ENCODE results near the gene SMYD4. TPM values are rescaled to one million over a fixed set of nuclear protein-coding genes. Genes with fewer than 3 reads are reported as not detected.

Gene SMYD4
- total RNA-seq, 1 donor from 2014 or later: 33.5 TPM

DNA sequence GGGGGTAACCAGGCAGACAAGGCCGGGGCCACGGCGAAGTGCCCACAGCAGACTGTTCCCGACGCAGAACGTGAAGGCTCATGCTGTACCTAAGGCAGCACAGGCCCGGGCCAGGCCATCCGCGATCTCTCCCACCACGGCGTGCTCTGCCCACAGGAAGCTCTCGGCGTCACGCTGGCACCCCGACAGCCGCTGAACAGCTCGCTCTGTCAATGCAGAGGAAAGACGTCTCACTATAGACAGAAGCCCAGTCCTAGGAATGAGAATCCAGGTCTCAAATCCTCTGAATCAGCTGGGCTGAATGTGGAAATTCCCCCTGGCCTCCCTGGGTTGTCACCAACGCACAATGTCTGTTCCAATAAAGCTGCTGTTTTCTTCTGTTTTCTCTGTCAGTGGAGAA, 46.4 kb downstream of the SMYD4 start:
- Mint-ChIP-seq H3K36me3 (ENCODE audit: insufficient read depth) (peaks cover 18% of the 10 kb centered on the region), H3K27ac (peak overlapping the region; percentile 54), H3K4me1 (ENCODE audit: low read depth) (peaks cover 3% of the 10 kb centered on the region), H3K4me3 (ENCODE audit: low read depth) (no peak overlapping the region), H3K27me3 (no peaks in the 10 kb centered on the region), H3K9me3 (ENCODE audit: low read depth) (no peaks in the 10 kb centered on the region)
- TF ChIP-seq, protein P1, sequence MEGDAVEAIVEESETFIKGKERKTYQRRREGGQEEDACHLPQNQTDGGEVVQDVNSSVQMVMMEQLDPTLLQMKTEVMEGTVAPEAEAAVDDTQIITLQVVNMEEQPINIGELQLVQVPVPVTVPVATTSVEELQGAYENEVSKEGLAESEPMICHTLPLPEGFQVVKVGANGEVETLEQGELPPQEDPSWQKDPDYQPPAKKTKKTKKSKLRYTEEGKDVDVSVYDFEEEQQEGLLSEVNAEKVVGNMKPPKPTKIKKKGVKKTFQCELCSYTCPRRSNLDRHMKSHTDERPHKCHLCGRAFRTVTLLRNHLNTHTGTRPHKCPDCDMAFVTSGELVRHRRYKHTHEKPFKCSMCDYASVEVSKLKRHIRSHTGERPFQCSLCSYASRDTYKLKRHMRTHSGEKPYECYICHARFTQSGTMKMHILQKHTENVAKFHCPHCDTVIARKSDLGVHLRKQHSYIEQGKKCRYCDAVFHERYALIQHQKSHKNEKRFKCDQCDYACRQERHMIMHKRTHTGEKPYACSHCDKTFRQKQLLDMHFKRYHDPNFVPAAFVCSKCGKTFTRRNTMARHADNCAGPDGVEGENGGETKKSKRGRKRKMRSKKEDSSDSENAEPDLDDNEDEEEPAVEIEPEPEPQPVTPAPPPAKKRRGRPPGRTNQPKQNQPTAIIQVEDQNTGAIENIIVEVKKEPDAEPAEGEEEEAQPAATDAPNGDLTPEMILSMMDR (IDR thresholded peaks at IDR 0.05; ENCODE audit: unreplicated experiment): no peak
- DNase-seq (ENCODE audit: low spot score, unreplicated experiment): no peak

DNA sequence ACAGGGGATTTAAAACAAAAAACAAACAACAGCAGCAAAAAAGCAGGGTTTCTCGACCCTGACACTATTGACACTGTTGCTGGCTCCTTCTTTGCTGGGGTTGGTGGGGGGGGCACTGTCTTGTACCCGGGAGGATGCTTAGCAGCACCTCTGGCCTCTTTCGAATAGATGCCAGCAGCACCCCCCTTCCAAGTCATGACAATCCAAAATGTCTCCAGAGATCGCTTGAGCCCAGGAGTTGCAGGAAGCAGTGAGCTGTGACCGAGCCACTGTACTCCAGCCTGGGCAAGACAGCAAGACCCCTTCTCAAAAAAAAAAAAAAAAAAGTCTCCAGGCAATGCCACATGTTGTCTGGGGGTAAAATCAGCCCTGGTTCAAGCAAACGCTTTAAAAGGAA, 47.5 kb downstream of the SMYD4 start:
- Mint-ChIP-seq H3K9me3 (ENCODE audit: low read depth) (no peaks in the 10 kb centered on the region), H3K27ac (no peak overlapping the region), H3K27me3 (no peaks in the 10 kb centered on the region), H3K4me3 (ENCODE audit: low read depth) (no peak overlapping the region), H3K36me3 (ENCODE audit: insufficient read depth) (peaks cover 21% of the 10 kb centered on the region), H3K4me1 (ENCODE audit: low read depth) (peaks cover 3% of the 10 kb centered on the region)
- DNase-seq (ENCODE audit: low spot score, unreplicated experiment): no peak
- TF ChIP-seq, protein P1 (IDR thresholded peaks at IDR 0.05; ENCODE audit: unreplicated experiment): no peak

DNA sequence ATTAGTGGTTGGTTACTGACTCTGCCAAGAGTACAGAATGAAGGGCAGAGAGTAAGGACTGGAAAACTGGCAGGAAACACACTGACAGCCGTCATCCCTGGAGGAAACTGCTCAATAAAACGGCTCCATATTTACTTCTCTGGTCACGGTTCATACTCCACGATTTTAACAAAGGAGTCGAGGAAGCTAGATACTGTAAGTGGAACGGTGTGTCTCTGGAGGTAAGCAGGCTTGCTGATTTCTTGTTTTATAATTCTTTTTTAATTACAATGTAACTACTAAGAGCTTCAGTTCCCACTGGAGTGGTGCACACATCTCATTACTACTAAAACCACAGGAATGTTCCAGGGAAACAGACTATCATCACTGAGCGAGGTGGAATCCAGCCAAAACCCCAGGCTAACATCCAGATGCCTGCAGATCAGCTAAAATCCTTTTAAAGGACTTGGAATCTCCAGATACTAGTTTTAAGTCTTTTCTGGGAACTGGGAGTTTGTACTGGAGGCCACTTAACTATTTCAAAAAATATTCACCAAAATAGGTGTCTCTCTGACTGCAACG, 50.1 kb downstream of the SMYD4 start:
- no peaks in the 10 kb centered on the region for H3K27me3 Mint-ChIP-seq
- no peak for DNase-seq (ENCODE audit: low spot score, unreplicated experiment)
- no peaks in the 10 kb centered on the region for H3K9me3 Mint-ChIP-seq (ENCODE audit: low read depth)
- H3K4me1 Mint-ChIP-seq (ENCODE audit: low read depth): peaks cover 3% of the 10 kb centered on the region
- no peak overlapping the region for H3K4me3 Mint-ChIP-seq (ENCODE audit: low read depth)
- H3K36me3 Mint-ChIP-seq (ENCODE audit: insufficient read depth): peaks cover 22% of the 10 kb centered on the region
- TF ChIP-seq, protein P1 (IDR thresholded peaks at IDR 0.05; ENCODE audit: unreplicated experiment): no peak
- no peak overlapping the region for H3K27ac Mint-ChIP-seq

DNA sequence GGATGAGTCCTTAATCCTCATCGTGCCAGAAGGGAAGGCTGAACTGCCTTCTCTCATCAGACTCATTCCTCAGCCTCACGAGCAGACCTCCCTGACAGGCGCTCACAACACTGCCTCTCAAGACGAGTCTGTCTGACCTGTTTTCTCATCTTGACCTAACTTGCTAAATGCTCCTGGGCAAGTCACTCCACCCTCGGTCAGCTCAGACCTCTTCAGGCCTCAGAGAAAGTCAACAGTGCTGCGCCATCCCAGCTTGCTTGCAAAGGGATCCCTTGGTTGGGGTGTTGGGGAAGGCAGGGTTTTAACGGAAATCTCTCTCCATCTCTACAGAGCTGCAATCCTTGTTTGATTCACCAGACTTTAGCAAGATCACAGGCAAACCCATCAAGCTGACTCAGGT, 52.8 kb downstream of the SMYD4 start:
- DNase-seq (ENCODE audit: low spot score, unreplicated experiment): no peak
- Mint-ChIP-seq H3K36me3 (ENCODE audit: insufficient read depth) (peaks cover 12% of the 10 kb centered on the region), H3K4me3 (ENCODE audit: low read depth) (no peak overlapping the region), H3K27me3 (no peaks in the 10 kb centered on the region), H3K4me1 (ENCODE audit: low read depth) (no peaks in the 10 kb centered on the region), H3K9me3 (ENCODE audit: low read depth) (no peaks in the 10 kb centered on the region), H3K27ac (peak overlapping the region; percentile 83)
- TF ChIP-seq, protein P1 (IDR thresholded peaks at IDR 0.05; ENCODE audit: unreplicated experiment): no peak

DNA sequence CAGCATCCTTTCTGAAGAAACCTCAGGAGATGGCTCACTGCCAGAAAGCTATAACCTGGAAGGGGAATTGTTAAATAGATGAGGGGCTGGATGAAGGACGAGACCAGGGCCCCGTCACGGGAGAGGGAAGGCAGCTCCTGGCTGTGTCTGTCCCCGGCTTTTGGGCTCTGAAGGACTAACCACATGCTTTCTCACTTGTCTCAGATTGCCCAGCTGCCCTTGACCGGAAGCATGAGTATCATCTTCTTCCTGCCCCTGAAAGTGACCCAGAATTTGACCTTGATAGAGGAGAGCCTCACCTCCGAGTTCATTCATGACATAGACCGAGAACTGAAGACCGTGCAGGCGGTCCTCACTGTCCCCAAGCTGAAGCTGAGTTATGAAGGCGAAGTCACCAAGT, 53.4 kb downstream of the SMYD4 start:
- no peak overlapping the region for H3K4me3 Mint-ChIP-seq (ENCODE audit: low read depth)
- DNase-seq (ENCODE audit: low spot score, unreplicated experiment): no peak
- no peaks in the 10 kb centered on the region for H3K9me3 Mint-ChIP-seq (ENCODE audit: low read depth)
- H3K4me1 Mint-ChIP-seq (ENCODE audit: low read depth): no peaks in the 10 kb centered on the region
- peak overlapping the region; percentile 83 for H3K27ac Mint-ChIP-seq
- TF ChIP-seq, protein P1 (IDR thresholded peaks at IDR 0.05; ENCODE audit: unreplicated experiment): no peak
- H3K36me3 Mint-ChIP-seq (ENCODE audit: insufficient read depth): peaks cover 12% of the 10 kb centered on the region
- H3K27me3 Mint-ChIP-seq: no peaks in the 10 kb centered on the region
